NCI-H2196 treated with DMSO at 0.1 percent for 48 hours (cell line): ENCODE results near the gene DHRS11.
A peak's percentile ranks its signal among the peaks of the same experiment; 100 is the strongest.

Experiments
- DNase-seq: peaks from one replicate; lab custom pipeline; 2025; ENCODE audit not compliant: unreplicated experiment; lab: John Stamatoyannopoulos, UW

The DHRS11 gene

DNA sequence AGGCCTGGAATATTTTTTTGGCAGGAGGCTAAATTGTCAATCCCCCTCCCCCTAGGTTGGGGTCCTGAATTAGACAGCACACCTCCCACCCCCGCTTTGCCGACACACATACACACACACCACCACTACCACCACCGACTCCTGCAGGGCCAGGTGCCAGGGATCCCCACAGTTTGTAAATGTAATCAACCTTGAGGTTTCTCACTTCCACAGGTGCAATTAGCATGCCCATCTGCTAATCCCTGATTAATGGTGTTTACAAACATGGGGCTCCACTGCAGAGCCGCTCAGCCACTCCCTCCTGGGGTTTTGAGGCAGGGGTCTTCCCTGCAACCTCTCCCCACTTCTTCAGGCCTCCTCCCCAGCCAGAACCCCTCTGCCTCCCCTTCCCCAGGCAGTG, 21.5 kb downstream of the DHRS11 start:
- DNase-seq: no peak

DNA sequence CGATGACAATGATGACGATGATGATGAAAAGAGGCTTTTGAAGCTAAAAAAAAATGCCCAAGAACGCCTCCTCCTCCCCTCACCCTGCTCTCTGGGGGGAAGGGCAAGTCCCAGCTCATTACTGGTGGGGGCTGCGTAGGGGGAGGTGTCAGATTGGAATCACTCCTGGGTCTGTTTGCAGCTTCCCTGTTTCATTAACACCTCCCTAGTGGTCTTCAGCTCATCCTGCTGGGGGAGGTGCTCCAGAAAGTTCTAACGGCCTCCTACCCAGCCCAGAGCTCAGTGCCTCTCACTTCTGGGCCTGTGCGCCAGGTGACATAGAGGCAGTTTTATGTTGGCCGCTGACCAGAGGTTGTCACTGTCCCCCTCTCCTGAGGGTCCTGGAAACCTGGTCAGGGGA, 22.4 kb downstream of the DHRS11 start:
- DNase-seq: no peak

DNA sequence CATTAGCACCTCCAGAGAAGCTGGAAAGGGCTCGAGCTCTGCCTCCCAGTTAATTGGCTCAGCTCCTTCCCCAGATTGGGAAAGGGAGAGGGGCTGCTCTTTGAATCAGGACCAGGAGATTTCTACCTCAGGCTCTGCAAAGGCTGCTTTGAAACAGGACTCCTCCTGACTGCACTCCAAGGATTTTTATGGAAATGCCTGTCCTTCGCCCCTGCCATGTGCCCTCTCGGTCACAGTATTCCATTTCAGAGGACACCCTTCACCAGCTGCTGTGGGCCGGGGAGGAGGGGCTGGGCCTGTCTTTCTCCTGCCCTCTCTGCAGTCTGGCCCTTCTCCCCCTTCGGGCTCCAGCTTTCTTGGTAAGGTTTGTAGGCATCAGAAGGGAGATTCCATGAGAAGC, 23.3 kb downstream of the DHRS11 start:
- DNase-seq: no peak

DNA sequence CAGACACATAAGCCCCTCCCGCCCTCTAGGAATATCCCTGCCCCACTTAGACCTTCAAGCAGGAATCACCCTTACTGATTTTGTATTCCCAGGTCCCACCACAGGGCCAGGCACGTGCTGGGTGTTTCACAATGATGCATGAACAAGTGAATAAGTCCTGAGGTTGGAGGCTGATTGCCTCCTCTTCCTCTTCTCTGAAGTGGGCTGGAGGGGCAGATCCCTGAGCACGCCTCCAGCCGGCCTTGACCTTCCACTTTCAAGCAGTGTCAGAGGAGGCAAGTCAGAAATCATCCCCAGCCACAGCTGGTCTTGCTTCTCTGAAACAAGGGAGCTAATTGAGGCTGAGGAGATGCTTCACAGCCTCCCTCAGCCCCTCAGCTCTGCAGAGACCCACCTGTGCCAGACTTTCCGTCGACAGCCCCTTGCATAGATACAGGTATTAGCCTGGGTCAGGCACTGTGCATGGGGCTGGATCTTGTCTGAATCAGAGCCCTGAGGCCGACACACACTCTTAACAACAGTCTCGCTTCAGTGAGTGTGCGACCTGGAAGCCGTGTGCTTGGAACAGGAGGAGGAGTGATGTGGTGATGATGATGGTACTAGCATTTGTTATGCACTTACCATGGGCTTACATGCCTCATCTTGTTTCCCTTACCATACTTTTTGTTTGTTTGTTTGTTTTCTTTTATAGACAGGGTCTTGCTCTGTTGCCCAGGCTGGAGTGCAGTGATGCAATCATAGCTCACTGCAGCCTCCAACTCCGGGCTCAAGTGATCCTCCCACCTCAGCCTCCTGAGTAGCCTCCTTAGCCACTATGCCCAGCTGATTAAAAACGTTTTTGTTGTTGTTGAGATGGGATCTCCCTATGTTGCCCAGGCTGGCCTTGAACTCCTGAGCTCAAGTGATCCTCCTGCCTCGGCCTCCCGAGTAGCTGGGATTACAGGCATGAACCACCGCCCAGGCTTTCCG, 24.7 kb downstream of the DHRS11 start:
- DNase-seq: no peak

DNA sequence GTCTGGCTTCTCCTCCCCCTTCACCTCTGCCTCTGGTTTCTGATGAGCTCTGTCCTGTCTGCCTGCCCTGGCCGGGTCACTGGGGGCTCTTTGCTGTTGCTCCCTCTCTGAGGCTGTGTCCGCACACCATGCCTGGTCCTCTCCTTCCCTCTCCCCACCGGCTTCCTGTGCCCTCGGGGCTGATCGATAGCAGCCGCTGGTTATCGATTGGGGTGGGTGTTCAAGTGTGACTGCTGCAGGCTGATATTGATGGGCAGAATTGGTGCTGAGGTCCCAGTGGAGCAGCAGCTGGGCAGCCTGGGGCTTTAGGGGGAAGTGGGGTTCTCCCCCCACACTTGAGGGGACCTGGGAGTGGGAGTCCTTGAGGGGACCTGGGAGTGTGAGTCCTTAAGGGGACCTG, 26.1 kb downstream of the DHRS11 start:
- no peak for DNase-seq

DNA sequence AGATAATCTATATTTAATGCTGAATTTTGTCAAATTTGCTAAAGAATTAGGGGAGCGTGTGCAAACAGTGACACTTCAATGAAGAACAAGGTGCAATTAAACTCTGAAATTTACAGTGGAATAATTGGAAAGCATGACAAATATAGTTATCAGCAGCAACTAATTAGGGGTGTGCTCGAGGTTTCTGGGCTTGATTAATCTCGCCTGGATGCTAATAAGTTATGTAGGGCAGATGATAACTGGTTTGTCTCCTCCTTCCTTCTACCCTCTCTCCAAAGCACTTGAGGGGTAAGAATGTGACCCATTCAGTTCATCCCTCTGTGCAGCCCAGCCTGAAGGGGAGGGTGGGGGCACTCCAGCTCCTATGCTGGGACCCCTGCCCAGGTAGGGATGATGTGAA, 31.6 kb downstream of the DHRS11 start:
- DNase-seq: no peak

DNA sequence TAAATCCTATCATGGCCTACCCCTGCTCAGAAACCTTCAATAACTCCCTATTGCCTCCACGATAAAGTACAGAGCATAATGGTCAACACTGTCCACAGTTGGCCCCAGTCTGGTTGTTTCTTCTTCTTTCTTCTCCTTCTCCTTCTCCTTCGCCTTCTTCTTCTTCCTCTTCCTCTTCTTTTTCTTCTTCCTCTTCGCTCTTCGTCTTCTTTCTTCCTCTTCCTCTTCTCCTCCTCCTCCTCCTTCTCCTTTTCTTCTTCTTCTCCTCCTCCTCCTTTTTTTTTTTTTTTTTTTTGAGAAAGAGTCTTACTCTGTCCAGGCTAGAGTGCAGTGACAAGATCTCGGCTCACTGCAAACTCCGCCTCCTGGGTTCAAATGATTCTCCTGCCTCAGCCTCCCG, 33.5 kb downstream of the DHRS11 start:
- DNase-seq: no peak

DNA sequence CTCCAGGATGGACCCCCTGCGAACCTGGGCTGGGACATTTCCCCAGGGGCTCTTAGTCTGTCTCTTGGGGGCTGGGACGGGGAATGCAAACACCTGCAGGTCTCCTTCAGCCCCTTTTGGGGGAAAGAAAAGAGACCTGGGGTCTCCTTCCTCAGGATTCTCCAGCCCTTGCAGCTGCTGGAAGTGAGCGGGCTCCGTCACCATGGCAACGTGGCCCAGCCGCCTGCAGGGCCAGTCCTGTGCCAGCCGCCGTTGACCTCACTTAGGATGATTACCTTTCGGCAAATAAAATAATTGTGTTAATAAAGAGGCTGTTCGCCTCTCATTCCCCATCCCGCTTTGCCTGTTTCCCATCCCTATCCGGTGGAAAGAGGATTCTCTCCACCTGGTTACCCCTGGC, 35.4 kb downstream of the DHRS11 start:
- DNase-seq: no peak

DNA sequence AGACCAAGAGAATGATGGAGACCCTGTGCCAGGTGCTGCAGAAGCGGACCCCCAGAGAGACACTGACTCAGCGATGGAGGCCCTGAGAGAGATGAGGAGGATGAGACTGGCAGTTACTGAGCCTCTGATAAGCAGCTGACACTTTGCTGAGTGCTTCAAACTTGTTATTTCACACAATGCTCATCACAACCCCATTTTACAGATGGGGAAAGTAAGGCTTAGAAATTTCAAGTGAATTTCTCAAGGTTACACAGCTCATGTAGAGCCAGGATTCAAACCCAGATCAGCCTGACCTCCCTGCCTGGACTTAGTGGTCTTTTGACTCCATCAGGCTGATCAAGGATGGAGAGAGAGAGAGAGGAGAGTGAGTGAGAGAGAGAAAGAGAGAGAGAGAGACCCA, 36.9 kb downstream of the DHRS11 start:
- DNase-seq: no peak

DNA sequence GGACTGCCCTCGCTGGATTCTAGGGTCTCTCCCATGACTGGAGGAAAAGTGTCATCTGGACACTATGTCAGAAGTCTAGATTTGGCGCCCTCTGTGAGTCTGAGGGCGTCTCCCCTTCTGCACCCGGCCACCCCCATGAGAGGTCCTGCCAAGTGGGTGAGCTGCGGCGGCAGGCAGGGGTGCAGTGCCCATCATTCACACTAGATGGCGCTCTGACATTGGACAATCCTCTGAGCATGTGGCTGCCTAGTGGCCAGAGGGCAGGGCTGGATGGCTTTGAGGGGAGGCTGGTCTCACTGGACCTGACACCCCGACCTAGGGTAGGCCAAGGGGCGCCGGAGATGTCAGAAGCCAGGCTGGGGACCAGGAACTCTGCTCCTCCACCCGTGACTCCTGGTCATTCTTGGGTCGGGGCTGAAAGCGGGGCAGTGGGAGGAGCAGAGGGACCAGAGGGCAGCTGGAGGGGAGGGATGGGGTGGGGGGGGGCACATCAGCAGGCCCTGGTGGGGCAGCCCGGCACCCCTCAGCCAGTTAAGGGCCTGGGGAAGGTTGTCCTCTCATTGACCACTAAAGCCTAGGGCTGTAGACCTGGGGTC, 37.7 kb downstream of the DHRS11 start:
- peak; percentile 14 for DNase-seq

DNA sequence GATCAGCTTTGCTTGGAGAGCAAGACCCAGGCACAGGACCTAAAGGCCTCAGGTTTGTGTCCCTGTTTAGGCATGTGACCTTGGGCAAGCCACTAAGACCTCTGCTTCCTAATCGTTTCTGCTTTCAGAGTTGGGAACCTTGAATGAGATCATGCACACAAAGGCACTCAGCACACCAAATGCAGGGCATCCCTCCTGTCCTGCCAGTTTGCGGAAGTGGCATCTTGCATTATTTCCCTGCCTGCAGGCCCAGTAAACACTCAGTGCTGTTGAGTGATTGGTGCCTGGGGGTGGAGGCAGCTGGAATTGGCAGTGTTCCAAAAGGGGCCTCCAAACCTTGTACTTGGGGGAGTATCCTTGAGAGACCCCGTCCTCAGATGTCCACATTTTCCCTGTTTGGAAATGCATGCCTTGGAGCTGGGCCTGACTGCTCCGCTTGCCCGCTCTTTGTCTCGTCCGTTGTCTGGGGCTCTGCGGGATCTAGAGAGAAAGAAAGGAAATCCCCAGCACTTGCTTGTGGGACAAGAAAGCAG, 38.4 kb downstream of the DHRS11 start:
- DNase-seq: no peak

DNA sequence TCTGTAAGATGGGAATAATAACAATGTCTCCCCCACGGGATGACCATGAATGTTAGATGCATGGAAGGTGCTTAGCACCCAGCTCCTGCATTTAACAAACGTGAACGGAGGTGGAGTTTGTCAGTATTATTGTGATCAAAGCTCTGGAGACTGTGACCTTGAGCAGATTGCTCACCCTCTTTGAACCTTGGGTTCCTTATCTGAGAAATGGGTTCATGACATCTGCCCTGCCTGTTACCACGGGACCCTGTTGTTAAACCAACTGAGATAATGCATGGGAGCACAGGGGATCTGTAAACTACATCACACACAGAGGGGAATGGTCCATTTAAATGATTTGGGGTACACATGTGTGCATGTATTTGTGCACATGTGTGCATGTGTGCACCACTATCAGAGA, 39.3 kb downstream of the DHRS11 start:
- DNase-seq: no peak

DNA sequence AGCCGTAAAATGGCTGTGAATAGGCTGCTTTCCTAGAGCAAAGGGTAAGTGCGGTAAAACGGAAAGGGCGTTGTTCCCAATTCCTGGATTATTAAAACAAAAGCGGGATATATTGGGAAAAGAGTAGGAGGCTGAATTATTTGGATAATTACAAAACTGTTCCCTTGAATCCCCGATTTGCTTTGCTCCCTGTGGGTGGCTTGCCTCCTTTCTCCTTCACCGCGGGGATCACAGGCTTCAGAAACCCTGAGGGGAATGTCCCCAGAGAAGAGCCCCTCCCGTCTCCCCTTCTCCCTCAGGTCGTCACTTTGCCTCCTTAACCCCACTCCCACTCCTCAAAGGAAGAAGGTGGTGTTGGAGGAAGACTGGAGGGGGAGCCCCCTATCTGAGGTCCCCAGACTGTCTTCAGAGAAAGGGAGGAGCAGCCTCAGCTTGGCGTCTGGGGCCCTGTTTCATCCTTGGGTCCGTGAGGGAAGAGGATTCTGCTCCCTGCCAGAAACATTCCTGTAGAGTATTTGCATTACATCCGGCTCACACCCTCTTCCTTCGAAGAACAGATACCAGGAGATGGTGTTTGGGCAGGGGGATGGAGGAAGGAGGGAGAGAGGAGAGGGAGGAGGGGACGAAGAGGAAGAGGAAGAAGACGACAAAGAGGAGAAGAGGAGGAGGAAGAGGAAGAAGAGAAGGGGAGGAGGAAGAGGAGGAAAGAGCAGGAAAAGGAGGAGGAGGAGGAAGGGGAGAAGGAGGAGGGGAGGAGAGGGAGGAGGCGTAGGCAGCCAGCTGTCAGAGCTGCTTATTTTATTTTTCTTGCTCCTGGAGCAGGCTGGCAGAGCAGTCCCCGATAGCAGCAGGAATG, 41.5 kb downstream of the DHRS11 start:
- no peak for DNase-seq

DNA sequence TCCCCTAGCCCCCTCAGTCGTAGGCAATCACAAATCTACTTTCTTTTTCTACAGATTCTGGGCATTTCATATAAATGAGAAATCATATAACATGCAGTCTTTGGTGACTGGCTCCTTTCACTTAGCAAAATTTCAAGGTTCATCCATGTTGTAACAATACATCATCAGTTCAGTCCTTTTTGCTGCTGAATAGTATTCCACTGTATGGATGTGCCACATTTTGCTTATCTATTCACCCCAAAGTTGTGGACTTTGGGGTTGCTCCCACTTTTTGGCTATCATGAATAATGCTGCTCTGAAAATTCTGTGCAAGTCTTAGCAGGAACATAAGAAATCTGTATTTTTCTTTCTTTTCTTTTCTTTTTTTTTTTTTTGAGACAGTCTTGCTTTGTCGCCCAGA, 48.7 kb downstream of the DHRS11 start:
- no peak for DNase-seq

DNA sequence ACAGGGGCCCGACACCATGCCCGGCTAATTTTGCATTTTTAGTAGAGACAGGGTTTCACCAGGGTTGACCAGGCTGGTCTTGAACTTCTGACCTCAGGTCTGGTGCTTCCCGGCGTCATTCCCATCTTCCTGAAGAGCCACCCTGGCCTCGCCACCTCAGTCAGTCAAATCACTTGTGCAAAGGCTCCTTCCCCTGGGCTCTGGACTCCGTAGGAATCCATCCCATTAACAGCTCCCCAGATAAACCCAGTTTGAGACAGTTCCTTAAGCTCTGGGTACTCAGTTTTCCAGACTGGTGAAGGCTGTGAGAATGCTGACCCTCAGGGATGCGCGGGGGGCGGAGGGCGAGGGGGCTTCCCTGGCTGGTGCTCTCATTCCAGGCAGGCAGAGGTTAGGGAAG, 49.2 kb downstream of the DHRS11 start:
- DNase-seq: no peak

DNA sequence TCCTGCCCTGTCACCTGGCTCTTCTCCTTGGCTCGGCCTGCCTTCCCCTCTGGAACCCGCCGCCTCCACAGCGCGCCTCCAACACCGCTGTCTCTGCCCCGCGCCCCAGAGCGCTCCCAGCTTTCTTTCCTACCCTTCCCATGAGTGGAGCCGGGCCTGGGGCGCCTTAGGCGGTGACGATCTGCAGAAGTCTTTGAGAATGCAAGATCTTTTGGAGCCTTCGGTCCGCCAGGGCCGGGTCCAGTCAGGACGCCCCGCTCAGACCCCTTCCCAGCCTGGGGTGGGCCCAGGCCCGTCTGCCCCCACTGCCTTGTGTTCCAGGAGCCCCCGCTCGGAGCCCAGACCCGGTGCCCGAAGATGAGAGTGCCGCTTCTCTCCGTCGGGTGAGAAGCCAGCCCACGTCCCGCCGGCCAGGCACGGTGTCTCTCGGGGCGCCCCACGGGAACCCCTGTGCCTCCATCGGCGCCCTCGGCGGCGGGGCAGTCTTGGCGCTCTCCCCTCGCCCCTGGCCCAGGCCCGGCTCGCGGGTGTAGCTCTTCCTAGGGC, 49.7 kb downstream of the DHRS11 start:
- DNase-seq: no peak

DNA sequence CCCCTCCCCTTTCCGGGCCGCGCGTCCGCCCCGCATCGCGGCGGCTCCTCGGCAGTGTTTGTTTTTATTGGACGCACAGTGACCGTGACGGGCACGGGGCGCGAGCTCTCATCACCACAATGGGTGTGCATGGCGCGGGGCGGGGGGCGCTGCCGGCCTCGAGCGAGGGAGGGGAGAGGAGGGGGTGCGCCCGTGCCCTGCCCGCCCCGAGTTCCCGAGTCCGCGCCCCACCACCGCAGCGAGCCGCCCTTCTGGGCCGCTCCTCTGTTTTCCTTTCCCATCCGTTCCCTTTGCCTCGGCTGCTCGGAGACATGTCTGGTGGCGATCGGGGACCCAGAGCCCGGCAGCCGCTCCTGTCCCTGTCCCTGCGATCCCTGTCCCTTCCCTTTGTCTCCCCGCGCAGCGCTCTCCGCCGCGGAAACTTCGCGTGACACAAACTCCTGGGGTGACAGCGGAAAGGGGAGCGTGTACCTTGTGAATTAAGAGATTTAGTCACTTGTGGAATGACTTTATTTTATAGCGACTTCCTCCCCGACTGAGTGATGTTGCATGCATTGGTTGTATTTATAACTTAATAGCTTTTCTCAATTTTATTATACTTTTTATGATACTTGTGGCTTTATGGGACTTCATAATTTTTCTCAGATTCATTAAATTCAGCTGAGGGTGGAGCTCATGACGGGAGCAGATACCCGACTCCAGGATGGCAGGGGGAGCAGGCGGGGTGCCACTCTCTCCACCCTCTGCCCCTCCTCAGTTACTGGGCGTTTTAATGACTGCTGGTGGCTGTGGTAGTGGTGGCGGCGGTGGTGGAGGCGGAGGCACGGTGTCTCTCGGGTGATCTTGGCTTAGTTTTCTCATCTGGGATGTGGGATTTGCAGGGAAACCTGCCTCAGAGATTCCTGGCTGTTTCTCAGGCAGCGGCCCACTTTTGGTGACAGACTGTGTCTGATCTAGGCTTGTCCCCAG, 50.5 kb downstream of the DHRS11 start:
- DNase-seq: no peak

DNA sequence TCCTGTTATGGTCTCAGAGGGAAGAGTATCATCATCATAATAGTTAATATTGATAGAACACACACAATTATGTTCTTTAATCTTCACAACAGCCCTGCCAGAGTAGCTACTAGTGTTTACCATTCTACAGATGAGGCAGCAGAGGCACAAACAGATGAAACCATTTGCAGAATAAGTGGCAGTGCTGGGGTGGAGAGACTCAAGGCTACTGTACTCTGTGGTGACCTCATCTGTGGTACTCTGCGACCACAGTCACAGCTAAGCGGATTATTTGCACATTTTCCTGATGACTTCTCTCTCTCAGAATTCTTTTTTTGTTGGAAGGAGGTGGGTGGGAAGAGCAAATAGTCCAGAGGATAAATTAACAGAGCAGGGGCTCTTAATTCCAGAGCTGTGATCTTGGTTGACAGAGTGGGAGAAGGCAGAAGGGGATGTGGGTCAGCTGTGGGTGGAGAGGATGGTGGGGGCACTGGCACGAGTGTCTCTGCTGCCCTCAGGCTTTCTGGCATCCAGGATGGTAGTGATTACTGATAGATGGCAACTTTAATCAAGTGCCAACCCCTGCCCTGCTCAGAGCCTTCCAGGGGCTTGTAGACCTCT, 51.5 kb downstream of the DHRS11 start:
- no peak for DNase-seq

DNA sequence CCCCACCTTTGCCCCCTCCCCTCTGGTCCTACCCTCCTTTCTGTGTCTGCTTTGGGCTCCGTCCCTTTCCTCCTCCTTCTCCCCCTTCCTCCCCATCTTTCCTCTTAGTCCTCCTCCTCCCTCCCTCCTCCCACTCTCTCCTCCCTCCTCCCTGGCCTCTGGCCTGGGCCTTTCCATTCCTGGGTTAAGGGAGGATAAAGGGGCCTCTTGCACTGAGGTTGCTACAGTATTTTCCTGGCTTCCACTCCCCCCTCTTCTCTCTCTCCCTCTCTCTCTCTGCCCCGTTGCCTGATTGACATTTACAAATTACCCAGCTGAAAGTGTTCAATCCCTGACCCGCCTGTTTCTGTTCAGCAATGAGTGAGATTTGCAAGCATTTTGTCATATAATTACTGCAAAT, 53.7 kb downstream of the DHRS11 start:
- no peak for DNase-seq

DNA sequence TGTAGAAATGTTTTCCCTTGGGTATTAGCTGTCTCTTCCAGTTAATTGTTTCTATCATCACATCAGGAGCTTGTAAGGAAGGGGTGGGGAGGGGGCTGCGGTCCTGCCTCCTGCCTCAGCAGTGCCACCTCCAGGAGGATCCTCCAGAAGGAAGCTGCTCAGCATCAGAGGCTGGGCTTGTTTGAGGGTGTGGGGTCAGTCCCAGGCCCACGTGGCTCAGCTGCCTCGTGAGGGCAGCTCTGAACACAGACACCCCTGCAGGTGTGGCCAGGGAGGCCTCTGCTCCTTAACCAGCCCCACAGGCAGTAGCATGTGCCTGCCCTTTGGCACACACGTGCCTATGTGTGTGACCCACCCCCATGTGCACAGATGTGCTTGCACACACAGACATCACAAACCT, 56.0 kb downstream of the DHRS11 start:
- DNase-seq: no peak
